Measurements from ENCODE around the gene NFATC1. TPM values are rescaled to one million over a fixed set of nuclear protein-coding genes. Genes with fewer than 3 reads are reported as not detected.

NFATC1 gene
- total RNA-seq, 4 donors from 2014 or later = 7.1 to 74.7 (median 28.4) TPM

- intact Hi-C loops (cut with DNase I; ENCODE audit: low total_unique reads) = loop anchor here (2.0 to 10.0 kb wide), 2 partner anchors 37 to 553 kb away; partner anchors contain the start of gene SLC66A2
- no peak for ATAC-seq
- in situ Hi-C loops (cut with MboI; ENCODE audit: low sequenced_read_pairs in 4 of 4) = loop anchor here in 2 of 4 donors (10.0 kb wide), 1 partner anchor 103 kb away; no protein-coding TSS in a partner anchor
Observed at GRCh38 chr18:79402209-79402576, 6.5 kb downstream of the NFATC1 start.

GRCh38 chr18:79402977-79403722, 7.4 kb downstream of the NFATC1 start:
- intact Hi-C loops (cut with DNase I; ENCODE audit: low total_unique reads) (loop anchor here (2.0 to 10.0 kb wide), 2 partner anchors 36 to 552 kb away; partner anchors contain the start of gene SLC66A2), in situ Hi-C loops (cut with MboI; ENCODE audit: low sequenced_read_pairs in 4 of 4) (loop anchor here in 2 of 4 donors (10.0 kb wide), 1 partner anchor 102 kb away; no protein-coding TSS in a partner anchor)
- Histone ChIP-seq H3K9me3 (no peaks in the 10 kb centered on the region), H3K27ac (peak overlapping the region; percentile 88 to 99 (median 94)), H3K4me3 (peak overlapping the region; percentile 23 to 47 (median 34)), H3K36me3 (no peaks in the 10 kb centered on the region), H3K27me3 (no peaks in the 10 kb centered on the region), H3K4me1 (peaks cover 51 to 60% of the 10 kb centered on the region in 2 donors)
- DNase-seq = peak in 1 of 2 donors; percentile 72
- TF ChIP-seq CTCF (IDR thresholded peaks at IDR 0.05 in 4 of 5, conservative IDR thresholded peaks at IDR 0.05 in 1 of 5) (no peak), POLR2A (IDR thresholded peaks at IDR 0.05) (peak; percentile 29 to 41)
- peak; percentile 19 to 25 for ATAC-seq

More at GRCh38 chr18:79402209-79402576, 6.5 kb downstream of the NFATC1 start:
- H3K27me3 ChIP-seq = no peaks in the 10 kb centered on the region
- no peaks in the 10 kb centered on the region for H3K36me3 ChIP-seq
- H3K27ac ChIP-seq = peak overlapping the region; percentile 88 to 99 (median 94)
- DNase-seq = no peak
- no peak for TF ChIP-seq CTCF (IDR thresholded peaks at IDR 0.05 in 4 of 5, conservative IDR thresholded peaks at IDR 0.05 in 1 of 5)
- TF ChIP-seq POLR2A (IDR thresholded peaks at IDR 0.05) = no peak
- H3K4me1 ChIP-seq = peaks cover 51 to 60% of the 10 kb centered on the region in 2 donors
- peak overlapping the region in 1 of 4 donors; percentile 1 for H3K4me3 ChIP-seq
- no peaks in the 10 kb centered on the region for H3K9me3 ChIP-seq

- H3K27ac ChIP-seq = peak overlapping the region; percentile 88 to 99 (median 94)
- no peaks in the 10 kb centered on the region for H3K27me3 ChIP-seq
- H3K36me3 ChIP-seq = no peaks in the 10 kb centered on the region
- peak overlapping the region; percentile 28 to 47 (median 36) for H3K4me3 ChIP-seq
- H3K4me1 ChIP-seq = peaks cover 51 to 59% of the 10 kb centered on the region in 2 donors
- no peaks in the 10 kb centered on the region for H3K9me3 ChIP-seq
- intact Hi-C loops (cut with DNase I; ENCODE audit: low total_unique reads) = loop anchor here (2.0 to 10.0 kb wide), 3 partner anchors 19 to 551 kb away; partner anchors contain the start of gene SLC66A2
- ATAC-seq = peak; percentile 56 to 63
- in situ Hi-C loops (cut with MboI; ENCODE audit: low sequenced_read_pairs in 4 of 4) = loop anchor here in 2 of 4 donors (10.0 kb wide), 1 partner anchor 101 kb away; no protein-coding TSS in a partner anchor
- TF ChIP-seq CTCF (IDR thresholded peaks at IDR 0.05 in 4 of 5, conservative IDR thresholded peaks at IDR 0.05 in 1 of 5) = no peak
- no peak for TF ChIP-seq POLR2A (IDR thresholded peaks at IDR 0.05)
- peak in 1 of 2 donors; percentile 75 for DNase-seq
Observed at GRCh38 chr18:79403723-79404566, 8.2 kb downstream of the NFATC1 start.

- peaks cover 51 to 53% of the 10 kb centered on the region in 2 donors for H3K4me1 ChIP-seq
Observed at GRCh38 chr18:79404567-79404910, 8.8 kb downstream of the NFATC1 start.

More at GRCh38 chr18:79404567-79404910, 8.8 kb downstream of the NFATC1 start:
- H3K36me3 ChIP-seq = no peaks in the 10 kb centered on the region
- H3K4me3 ChIP-seq = peak overlapping the region; percentile 28 to 47 (median 36)
- H3K27ac ChIP-seq = peak overlapping the region; percentile 88 to 99 (median 94)
- no peaks in the 10 kb centered on the region for H3K27me3 ChIP-seq
- intact Hi-C loops (cut with DNase I; ENCODE audit: low total_unique reads) (loop anchor here (2.0 to 10.0 kb wide), 2 partner anchors 18 to 550 kb away; partner anchors contain the start of gene SLC66A2), in situ Hi-C loops (cut with MboI; ENCODE audit: low sequenced_read_pairs in 4 of 4) (loop anchor here in 2 of 4 donors (10.0 kb wide), 1 partner anchor 100 kb away; no protein-coding TSS in a partner anchor)
- DNase-seq (peak; percentile 61 to 77), ATAC-seq (peak; percentile 63 to 64)
- H3K9me3 ChIP-seq = no peaks in the 10 kb centered on the region
- TF ChIP-seq POLR2A (IDR thresholded peaks at IDR 0.05) = peak; percentile 30 to 50
- no peak for TF ChIP-seq CTCF (IDR thresholded peaks at IDR 0.05 in 4 of 5, conservative IDR thresholded peaks at IDR 0.05 in 1 of 5)
